ENCODE data around the gene REEP2.
"Not testable (repeated sequence)": the region's sequence is repeated elsewhere in the genome, so short reads cannot be mapped to it uniquely, and the experiment has no call there.

The REEP2 gene

DNA sequence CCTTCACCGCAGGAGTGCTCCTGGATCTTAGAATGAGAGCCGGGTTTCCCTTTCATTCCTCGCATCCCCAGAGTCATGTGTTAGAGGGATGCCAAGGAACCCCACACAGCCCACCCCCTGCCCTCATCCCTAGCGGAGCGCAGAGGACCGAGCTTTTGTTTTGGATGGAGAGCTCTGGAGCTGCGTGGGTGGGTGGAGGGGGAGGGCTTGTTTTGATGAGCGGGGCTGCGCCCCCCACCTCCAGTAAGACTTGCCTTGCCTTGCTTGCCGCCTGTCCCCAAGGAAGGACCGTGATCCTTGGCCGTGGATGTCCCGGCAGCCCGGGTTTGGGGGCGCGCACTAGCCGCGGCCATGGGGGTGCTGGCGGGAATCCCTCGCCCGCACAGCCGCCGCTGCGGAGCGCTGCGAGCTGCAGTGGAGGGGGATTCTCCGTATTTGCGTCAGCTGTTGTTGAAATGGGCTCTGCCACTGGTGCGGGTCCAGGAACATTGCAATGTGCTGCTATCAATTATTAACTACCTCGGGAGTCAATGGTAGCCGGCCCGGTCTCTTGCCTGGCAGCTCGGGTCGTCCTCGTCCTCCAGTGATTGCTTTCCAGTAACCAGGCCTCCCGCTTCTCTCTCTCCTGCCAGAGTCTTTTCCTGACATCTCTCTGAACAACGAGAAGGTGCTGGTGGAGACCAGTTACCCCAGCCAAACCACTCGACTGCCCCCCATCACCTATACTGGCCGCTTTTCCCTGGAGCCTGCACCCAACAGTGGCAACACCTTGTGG lies 27.5 kb downstream of the REEP2 start:
- DNase-seq, result no peak

- DNase-seq, result no peak
Measured at GRCh38 chr5:138466900-138467710, 28.2 kb downstream of the REEP2 start.

- DNase-seq, result no peak
Measured at GRCh38 chr5:138467711-138468132, 28.9 kb downstream of the REEP2 start.

DNA sequence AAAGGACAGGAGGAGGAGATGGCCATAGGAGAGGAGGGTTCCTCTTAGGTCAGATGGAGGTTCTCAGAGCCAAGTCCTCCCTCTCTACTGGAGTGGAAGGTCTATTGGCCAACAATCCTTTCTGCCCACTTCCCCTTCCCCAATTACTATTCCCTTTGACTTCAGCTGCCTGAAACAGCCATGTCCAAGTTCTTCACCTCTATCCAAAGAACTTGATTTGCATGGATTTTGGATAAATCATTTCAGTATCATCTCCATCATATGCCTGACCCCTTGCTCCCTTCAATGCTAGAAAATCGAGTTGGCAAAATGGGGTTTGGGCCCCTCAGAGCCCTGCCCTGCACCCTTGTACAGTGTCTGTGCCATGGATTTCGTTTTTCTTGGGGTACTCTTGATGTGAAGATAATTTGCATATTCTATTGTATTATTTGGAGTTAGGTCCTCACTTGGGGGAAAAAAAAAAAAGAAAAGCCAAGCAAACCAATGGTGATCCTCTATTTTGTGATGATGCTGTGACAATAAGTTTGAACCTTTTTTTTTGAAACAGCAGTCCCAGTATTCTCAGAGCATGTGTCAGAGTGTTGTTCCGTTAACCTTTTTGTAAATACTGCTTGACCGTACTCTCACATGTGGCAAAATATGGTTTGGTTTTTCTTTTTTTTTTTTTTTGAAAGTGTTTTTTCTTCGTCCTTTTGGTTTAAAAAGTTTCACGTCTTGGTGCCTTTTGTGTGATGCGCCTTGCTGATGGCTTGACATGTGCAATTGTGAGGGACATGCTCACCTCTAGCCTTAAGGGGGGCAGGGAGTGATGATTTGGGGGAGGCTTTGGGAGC lies 29.5 kb downstream of the REEP2 start:
- peak; percentile 65 to 70 for DNase-seq

GRCh38 chr5:138468966-138469539 lies 30.2 kb downstream of the REEP2 start:
- DNase-seq, result no peak

DNA sequence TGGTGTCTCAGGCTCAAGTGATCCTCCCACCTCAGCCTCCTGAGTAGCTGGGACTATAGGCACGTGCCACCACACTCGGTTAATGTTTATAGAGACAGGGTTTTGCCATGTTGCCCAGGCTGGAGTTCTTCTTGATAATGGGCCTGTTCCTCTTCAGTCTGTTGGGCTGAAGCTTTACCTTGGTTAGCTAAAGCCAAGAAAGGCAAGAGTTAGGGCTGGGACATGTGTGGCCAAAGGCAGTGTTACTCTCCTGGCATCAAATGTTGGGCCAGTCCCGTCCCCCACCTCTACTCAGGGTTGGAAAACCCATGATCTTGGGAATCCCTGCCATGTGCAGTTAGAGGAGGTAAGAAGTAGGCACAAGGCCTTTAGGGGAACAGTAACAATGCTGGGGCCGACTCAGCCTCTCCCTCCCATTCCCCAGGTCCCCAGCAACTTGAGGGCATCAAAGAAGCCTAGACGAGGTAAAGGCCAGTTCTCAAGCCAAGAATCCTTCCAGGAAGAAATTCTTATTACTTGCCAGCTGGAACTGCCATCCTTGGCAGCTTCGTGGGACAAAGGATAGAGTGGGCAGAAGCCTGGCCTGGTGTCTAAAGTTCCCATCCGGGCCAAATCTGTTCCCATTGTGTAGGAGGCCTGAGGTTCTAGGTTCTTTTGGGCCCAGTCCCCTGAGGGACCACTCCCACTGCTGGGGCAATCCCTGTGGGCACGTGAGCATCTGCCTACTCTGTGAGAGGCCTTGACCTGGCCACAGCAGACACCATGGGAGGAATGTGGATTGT lies 30.9 kb downstream of the REEP2 start:
- DNase-seq, result no peak

- DNase-seq, result no peak
Measured at GRCh38 chr5:138470322-138471051, 31.6 kb downstream of the REEP2 start.

DNA sequence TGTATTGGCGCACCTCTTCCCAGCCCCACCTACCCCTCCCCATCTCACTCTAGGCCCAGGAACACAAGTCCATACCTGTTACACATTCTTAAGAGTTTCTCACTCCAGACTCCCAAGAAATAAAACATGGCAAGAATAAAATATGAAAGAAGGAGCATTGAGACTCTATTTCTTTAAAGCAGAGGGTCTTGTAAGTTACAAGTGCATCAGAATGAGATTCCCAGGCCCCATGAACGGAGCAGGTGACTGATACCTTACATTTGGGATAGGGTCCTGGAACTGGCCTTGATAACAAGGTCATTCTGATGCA lies 32.1 kb downstream of the REEP2 start:
- no peak for DNase-seq

DNA sequence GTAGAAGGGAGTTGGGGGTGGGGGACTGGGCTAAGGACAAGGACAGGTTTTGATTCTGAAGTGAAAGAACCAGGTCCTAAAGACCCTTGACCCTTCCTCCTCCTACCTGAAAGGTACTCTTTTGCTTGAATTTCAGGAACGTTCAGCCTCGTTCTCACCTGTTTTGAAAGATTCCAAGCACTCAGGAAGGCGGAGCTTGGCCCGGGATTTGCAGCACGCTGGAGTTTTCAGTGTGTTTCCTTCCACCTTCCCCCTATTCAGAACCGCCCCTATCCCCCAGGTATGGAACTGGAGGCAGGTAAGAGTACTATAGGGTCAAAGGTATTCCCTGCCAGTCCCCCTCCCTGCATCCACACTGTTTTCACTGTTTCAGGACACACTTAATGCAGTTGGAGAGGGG lies 33.5 kb downstream of the REEP2 start:
- DNase-seq, result no peak

GRCh38 chr5:138473151-138473550 lies 34.3 kb downstream of the REEP2 start:
- DNase-seq, result not testable (repeated sequence)

GRCh38 chr5:138476918-138477317 lies 38.1 kb downstream of the REEP2 start:
- no peak for DNase-seq

GRCh38 chr5:138482638-138483037 lies 43.8 kb downstream of the REEP2 start:
- no peak for DNase-seq

- peak in 1 of 2 donors; percentile 57 for DNase-seq
Measured at GRCh38 chr5:138488481-138488945, 49.7 kb downstream of the REEP2 start.

DNA sequence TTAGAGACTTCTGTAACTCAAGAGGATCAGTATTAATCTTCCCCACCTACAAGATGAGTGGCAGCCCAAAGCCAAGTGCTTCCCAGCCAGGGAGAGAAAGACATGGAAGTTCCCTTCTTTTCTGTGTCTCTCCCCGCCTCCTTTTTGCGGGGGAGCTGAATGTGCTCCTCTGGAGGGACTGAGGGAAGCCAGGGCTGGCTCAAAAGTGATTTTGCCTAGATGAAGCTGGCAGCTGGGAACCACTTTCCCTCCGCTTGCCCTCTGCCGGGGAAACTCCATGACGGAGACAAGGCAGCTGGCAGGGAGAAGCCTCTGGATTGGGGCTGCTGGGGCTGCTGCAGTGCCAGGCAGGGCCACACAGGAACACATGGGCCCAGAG lies 50.8 kb downstream of the REEP2 start:
- DNase-seq, result no peak

GRCh38 chr5:138490648-138491283 lies 51.9 kb downstream of the REEP2 start:
- DNase-seq, result no peak

GRCh38 chr5:138491284-138491648 lies 52.4 kb downstream of the REEP2 start:
- no peak for DNase-seq

DNA sequence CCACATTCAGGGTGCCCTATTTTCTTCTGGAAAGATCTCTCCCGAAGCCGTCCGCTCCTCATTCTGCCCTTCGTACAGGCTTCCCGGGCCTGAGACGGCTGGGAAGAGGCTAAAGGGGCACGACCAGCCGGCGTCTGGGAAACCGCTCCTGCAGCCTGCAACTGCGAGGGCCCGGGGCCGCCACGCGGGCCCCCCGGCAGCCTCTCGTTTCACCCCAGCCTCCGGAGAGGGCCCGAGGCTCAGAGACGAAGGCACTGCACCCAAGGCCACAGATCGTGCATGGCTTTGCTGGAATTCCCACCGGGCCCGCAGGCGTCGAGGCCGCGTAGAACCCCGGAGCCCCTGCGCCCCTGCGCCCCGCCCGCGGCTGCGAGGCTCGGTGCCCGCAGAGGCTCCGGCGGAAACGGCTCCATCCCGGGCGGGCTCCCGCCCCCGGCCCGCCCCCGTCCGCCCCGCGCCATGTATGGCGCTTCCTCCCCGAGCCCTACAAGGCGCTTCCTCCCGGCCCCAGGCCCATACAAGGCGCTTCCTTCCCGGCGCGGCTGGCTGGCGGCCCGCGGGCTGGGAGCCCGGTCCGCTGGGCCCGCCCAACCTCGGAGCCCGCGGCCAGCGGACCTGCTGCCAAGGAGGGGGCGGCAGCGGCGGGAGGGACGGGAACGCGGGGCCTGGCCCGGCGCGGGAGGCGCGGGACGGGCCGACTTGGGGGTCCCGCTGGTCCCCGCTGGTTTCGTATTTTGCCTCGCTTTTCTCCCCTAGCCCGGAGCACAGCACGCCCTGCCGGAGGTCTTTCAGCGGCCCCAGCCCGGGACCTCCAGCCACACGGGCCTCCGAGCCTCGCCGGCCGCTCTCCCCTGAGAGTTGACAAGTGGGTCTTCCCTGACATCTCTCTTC lies 53.1 kb downstream of the REEP2 start:
- peak; percentile 81 to 91 for DNase-seq

GRCh38 chr5:138492560-138493045 lies 53.7 kb downstream of the REEP2 start:
- no peak for DNase-seq

DNA sequence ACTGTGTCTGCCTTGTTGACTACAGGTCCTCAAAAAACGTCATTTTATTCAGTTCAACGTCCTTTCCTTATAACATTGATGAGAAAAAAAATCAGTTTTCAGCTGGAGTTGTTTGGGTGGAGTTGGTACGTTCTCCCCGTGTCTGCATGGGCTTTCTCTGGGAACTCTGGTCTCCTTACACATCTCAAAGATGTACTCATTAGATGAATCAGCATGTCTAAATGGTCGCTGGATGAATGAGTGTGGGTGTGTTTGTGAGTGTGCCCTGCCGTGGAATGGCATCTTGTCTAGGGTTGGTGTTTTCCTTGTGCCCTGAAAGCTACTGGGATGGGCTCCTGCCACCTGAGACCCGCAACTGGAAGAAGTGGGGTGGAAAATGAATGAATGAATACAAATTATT lies 56.5 kb downstream of the REEP2 start:
- no peak for DNase-seq

All from inflammatory macrophage (primary cell).